ENCODE data around the gene NOTCH2. TPM values are rescaled to one million over a fixed set of nuclear protein-coding genes. Genes with fewer than 3 reads are reported as not detected.

The NOTCH2 gene
- total and polyA plus RNA-seq, 2 donors (not counting 1 experiment from before 2014, with no cell fraction given): 32.1 to 184 TPM

DNA sequence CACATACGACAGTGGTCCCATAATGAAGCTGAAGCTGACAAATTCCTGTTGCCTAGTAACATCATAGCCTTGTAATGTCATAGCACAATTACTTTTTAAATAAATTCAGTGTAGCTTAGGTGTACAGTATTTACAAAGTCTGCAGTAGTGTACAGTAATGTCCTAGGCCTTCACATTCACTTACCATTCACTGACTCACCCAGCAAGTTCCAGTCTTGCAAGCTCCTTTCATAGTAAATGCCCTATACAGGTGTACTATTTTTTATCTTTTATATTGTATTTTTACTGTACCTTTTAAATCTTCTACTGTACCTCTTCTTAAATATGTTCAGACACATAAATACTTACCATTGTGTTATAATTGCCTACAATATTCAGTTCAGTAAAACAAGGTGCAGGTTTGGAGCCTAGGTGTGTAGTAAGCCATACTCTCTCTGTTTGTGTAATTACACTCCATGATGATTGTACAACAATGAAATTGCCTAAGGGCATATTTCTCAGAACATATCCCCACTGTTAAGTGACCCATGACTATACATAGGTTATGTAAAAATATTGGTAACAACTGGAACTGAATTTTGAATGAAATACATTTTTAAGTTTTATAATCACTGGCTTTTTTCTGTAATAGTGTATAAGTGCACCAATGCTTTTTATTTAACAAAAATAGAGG, 139.7 kb downstream of the NOTCH2 start:
- Histone ChIP-seq H3K4me3 (ENCODE audit: control extremely low read depth in 1 of 5, extremely low read depth in 1 of 5, insufficient read depth in 1 of 5, low read depth in 2 of 5, low read length in 4 of 5) (no peak overlapping the region), H3K4me1 (ENCODE audit: control insufficient read depth in 2 of 2, insufficient read depth in 2 of 2, low read length in 2 of 2) (no peaks in the 10 kb centered on the region), H3K9me3 (ENCODE audit: control extremely low read depth in 1 of 3, control insufficient read depth in 2 of 3, insufficient read depth in 1 of 3, low read length in 2 of 3) (peaks cover 3 to 7% (median 3%) of the 10 kb centered on the region in 3 donors), H3K79me2 (ENCODE audit: control insufficient read depth, insufficient read depth, low read length) (no peaks in the 10 kb centered on the region), H3K36me3 (replicated peaks in 1 of 2; ENCODE audit: control extremely low read depth in 1 of 2, control insufficient read depth in 1 of 2, extremely low read depth in 1 of 2, insufficient read depth in 2 of 2, low read length in 1 of 2) (peaks cover 29 to 84% of the 10 kb centered on the region in 2 experiments), H3K4me2 (replicated peaks; ENCODE audit: low read depth, low read length, poor library complexity, severe bottlenecking) (no peak overlapping the region), H3K9ac (ENCODE audit: low read length) (no peak overlapping the region), H2AFZ (ENCODE audit: insufficient read depth, low read depth, low read length, poor library complexity, severe bottlenecking) (no peak overlapping the region), H3K27me3 (replicated peaks in 1 of 4; ENCODE audit: control extremely low read depth in 1 of 4, control insufficient read depth in 3 of 4, insufficient read depth in 4 of 4, low read length in 3 of 4) (no peaks in the 10 kb centered on the region), H3K27ac (ENCODE audit: low read length in 2 of 2) (no peak overlapping the region), H4K20me1 (ENCODE audit: control insufficient read depth, insufficient read depth, low read length, poor library complexity, severe bottlenecking) (peaks cover 4% of the 10 kb centered on the region)
- WGBS (ENCODE audit: insufficient coverage): no CpG with 5 or more reads among the region's 1 CpG
- ATAC-seq (ENCODE audit: low read depth) (no peak), DNase-seq (no peak)
- Mint-ChIP-seq H3K9me3 (ENCODE audit: insufficient read depth) (peaks cover 15% of the 10 kb centered on the region), H3K27ac (no peak overlapping the region), H3K4me1 (no peaks in the 10 kb centered on the region), H3K27me3 (no peaks in the 10 kb centered on the region), H3K4me3 (no peak overlapping the region)
- ChIA-PET POLR2A (no interaction called here), CTCF (no interaction called here)
- TF ChIP-seq EZH2 (IDR thresholded peaks at IDR 0.05; ENCODE audit: borderline replicate concordance, insufficient read depth, low read depth, low read length, poor library complexity, severe bottlenecking): no peak
- TF ChIP-seq, protein P1, sequence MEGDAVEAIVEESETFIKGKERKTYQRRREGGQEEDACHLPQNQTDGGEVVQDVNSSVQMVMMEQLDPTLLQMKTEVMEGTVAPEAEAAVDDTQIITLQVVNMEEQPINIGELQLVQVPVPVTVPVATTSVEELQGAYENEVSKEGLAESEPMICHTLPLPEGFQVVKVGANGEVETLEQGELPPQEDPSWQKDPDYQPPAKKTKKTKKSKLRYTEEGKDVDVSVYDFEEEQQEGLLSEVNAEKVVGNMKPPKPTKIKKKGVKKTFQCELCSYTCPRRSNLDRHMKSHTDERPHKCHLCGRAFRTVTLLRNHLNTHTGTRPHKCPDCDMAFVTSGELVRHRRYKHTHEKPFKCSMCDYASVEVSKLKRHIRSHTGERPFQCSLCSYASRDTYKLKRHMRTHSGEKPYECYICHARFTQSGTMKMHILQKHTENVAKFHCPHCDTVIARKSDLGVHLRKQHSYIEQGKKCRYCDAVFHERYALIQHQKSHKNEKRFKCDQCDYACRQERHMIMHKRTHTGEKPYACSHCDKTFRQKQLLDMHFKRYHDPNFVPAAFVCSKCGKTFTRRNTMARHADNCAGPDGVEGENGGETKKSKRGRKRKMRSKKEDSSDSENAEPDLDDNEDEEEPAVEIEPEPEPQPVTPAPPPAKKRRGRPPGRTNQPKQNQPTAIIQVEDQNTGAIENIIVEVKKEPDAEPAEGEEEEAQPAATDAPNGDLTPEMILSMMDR (IDR thresholded peaks at IDR 0.05): no peak
- intact Hi-C loops (cut with micrococcal nuclease): no loop called here

DNA sequence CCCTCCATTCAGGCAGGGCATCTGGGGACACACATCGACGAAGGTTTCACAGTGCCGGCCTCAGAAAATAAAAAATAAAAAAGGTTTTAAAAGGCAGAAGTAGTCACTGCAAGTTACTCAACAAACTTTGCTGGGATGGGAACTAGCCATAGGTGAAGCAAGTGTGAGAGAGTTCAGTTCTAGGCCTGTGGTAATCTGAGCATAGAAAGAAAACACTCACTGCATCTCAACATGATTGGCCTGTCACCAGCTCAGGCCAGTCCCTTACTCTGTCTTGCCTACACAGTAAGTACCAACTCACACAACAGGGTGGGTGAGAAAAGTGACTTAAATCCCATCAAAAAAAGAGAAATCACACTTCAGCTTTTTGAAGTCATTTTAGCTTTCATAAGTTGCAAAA, 142.9 kb downstream of the NOTCH2 start:
- H3K4me2 ChIP-seq (replicated peaks; ENCODE audit: low read depth, low read length, poor library complexity, severe bottlenecking): no peak overlapping the region
- Mint-ChIP-seq H3K4me3 (no peak overlapping the region), H3K27me3 (no peaks in the 10 kb centered on the region), H3K27ac (no peak overlapping the region), H3K9me3 (ENCODE audit: insufficient read depth) (no peaks in the 10 kb centered on the region), H3K4me1 (no peaks in the 10 kb centered on the region)
- no peak overlapping the region for H3K4me3 ChIP-seq (ENCODE audit: control extremely low read depth in 1 of 5, extremely low read depth in 1 of 5, insufficient read depth in 1 of 5, low read depth in 2 of 5, low read length in 4 of 5)
- intact Hi-C loops (cut with micrococcal nuclease): no loop called here
- H3K27ac ChIP-seq (ENCODE audit: low read length in 2 of 2): no peak overlapping the region
- ChIA-PET CTCF (interaction anchor here (1.7 kb wide), 1 partner anchor 22 kb away, joined by 4 read pairs; no protein-coding TSS in a partner anchor), POLR2A (no interaction called here)
- peaks cover 7% of the 10 kb centered on the region for H4K20me1 ChIP-seq (ENCODE audit: control insufficient read depth, insufficient read depth, low read length, poor library complexity, severe bottlenecking)
- DNase-seq (no peak), ATAC-seq (ENCODE audit: low read depth) (no peak)
- TF ChIP-seq EZH2 (IDR thresholded peaks at IDR 0.05; ENCODE audit: borderline replicate concordance, insufficient read depth, low read depth, low read length, poor library complexity, severe bottlenecking): no peak
- TF ChIP-seq, protein P1 (IDR thresholded peaks at IDR 0.05): no peak
- H3K9ac ChIP-seq (ENCODE audit: low read length): no peak overlapping the region
- no peaks in the 10 kb centered on the region for H3K9me3 ChIP-seq (ENCODE audit: control extremely low read depth in 1 of 3, control insufficient read depth in 2 of 3, insufficient read depth in 1 of 3, low read length in 2 of 3)
- H3K27me3 ChIP-seq (replicated peaks in 1 of 4; ENCODE audit: control extremely low read depth in 1 of 4, control insufficient read depth in 3 of 4, insufficient read depth in 4 of 4, low read length in 3 of 4): no peaks in the 10 kb centered on the region
- no peak overlapping the region for H2AFZ ChIP-seq (ENCODE audit: insufficient read depth, low read depth, low read length, poor library complexity, severe bottlenecking)
- 100% methylated on average over 2 of the region's 3 CpGs for WGBS (ENCODE audit: insufficient coverage)
- H3K79me2 ChIP-seq (ENCODE audit: control insufficient read depth, insufficient read depth, low read length): no peaks in the 10 kb centered on the region
- no peaks in the 10 kb centered on the region for H3K4me1 ChIP-seq (ENCODE audit: control insufficient read depth in 2 of 2, insufficient read depth in 2 of 2, low read length in 2 of 2)
- H3K36me3 ChIP-seq (replicated peaks in 1 of 2; ENCODE audit: control extremely low read depth in 1 of 2, control insufficient read depth in 1 of 2, extremely low read depth in 1 of 2, insufficient read depth in 2 of 2, low read length in 1 of 2): peaks cover 21 to 92% of the 10 kb centered on the region in 2 experiments
